Transverse colon (tissue), 4 donors: ENCODE results near the gene ADGRG3. TPM values are rescaled to one million over a fixed set of nuclear protein-coding genes. Genes with fewer than 3 reads are reported as not detected.

ENCODE experiments used
- DNase-seq: peaks from one replicate; pipeline ENCODE4 v3.0.0-alpha.2; 2019
- H3K27ac ChIP-seq, 4 donors: fragments of 200-600 bp; sonication (generic); 2 replicates each; pipeline ENCODE4 v1.5.1; 2016 to 2018; ENCODE audit warnings: inconsistent platforms in 4 of 4
- H3K27me3 ChIP-seq: fragments of 200-600 bp; sonication (generic); 2 replicates; pipeline ENCODE4 v1.5.1; 2017; ENCODE audit warnings: inconsistent platforms
- H3K36me3 ChIP-seq, 4 donors: fragments of 200-600 bp; sonication (generic); 2 replicates each; pipeline ENCODE4 v1.5.1; 2017 to 2019; ENCODE audit warnings: inconsistent platforms in 4 of 4
- H3K4me1 ChIP-seq, 4 donors: fragments of 200-600 bp; sonication (generic); 2 replicates each; pipeline ENCODE4 v1.5.1; 2017 to 2020; ENCODE audit warnings: inconsistent platforms in 4 of 4
- H3K4me3 ChIP-seq, 4 donors: fragments of 200-600 bp; sonication (generic); 1 replicate in 1 of 4; 2 replicates in 3 of 4; pipeline versions ENCODE4 v1.5.1 to v1.6.1; 2017 to 2019; ENCODE audit warnings: inconsistent platforms in 4 of 4
- H3K9me3 ChIP-seq, 2 donors: fragments of 200-600 bp; sonication (generic); 2 replicates each; pipeline ENCODE4 v1.5.1; 2017 to 2019; ENCODE audit warnings: inconsistent platforms in 2 of 2
- EP300 ChIP-seq: sonication (generic); formaldehyde crosslinking; IDR thresholded peaks from one replicate; pipeline ENCODE4 v1.6.1; 2017; ENCODE audit warnings: antibody characterized with exemption, low read depth
- POLR2A ChIP-seq: fragments of 450-650 bp; IDR thresholded peaks from one replicate; pipeline ENCODE4 v1.6.1; 2016; ENCODE audit warnings: antibody characterized with exemption, mild to moderate bottlenecking, moderate library complexity
- POLR2AphosphoS5 ChIP-seq, 3 donors: sonication (generic); formaldehyde crosslinking; IDR thresholded peaks; one replicate each; pipeline ENCODE4 v1.6.1; 2016; ENCODE audit warnings: antibody characterized with exemption in 3 of 3
- WGBS, 2 donors: methylation state at CpG; one replicate each; pipeline ENCODE4 v1.1.5; 2018; ENCODE audit warnings: low coverage in 1 of 2; 5-methylcytosine and 5-hydroxymethylcytosine counted together
- in situ Hi-C, 4 donors: fragments of 200-750 bp; cut with MboI; loops; one replicate each; pipeline versions ENCODE4 v1.15.0 to v1.15.1; 2017; ENCODE audit warnings: low sequenced_read_pairs in 3 of 4, low pct_ligation_motif_present in 1 of 4, low pct_unique_long_range_greater_than_20kb in 1 of 4
- intact Hi-C: fragments of 100-400 bp; cut with DNase I; formaldehyde crosslinking; loops from one replicate; pipeline ENCODE4 v1.15.1; 2023; ENCODE audit warnings: low total_unique reads
- total RNA-seq, 4 donors: library from RNA; depleted of rRNA; stranded (reverse); fragments of >200 nt; gene quantifications; one replicate each; pipeline ENCODE4 v1.1.0, GENCODE V29; 2016
- TF ChIP-seq, protein P1 (sequence below), 5 experiments: fragments of 200-600 bp in 3 of 5; fragments of 450-650 bp in 2 of 5; sonication (generic) in 3 of 5; IDR thresholded peaks; 1 replicate in 2 of 5; 2 replicates in 3 of 5; pipeline ENCODE4 v1.5.1; 2016 to 2017; ENCODE audit warnings: antibody characterized with exemption in 5 of 5, inconsistent platforms in 3 of 5, mild to moderate bottlenecking in 2 of 5, moderate library complexity in 1 of 5

Gene ADGRG3
- total RNA-seq, 4 donors from 2014 or later, result 1.5 to 2.7 (median 2.2) TPM; not detected in 1

DNA sequence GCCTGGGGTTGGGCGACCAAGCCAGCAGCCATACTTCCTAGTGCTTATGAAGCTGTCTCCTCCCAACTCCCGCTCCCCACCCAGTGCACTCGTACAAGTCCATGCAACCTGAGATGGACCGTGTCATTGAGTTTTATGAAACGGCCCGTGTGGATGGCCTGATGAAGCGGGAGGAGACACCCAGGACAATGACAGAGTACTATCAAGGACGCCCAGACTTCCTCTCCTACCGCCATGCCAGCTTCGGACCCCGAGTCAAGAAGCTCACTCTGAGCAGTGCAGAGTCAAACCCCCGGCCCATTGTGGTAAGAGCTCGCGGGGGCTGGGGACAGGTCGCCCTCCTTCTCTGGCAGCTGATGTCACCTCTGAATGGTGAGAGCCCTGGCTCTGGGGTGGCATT, 56.4 kb downstream of the ADGRG3 start:
- intact Hi-C loops, result no loop called here

GRCh38 chr16:57725151-57725550, 57.0 kb downstream of the ADGRG3 start:
- Histone ChIP-seq H3K27me3 (no peaks in the 10 kb centered on the region), H3K4me3 (no peak overlapping the region), H3K4me1 (no peaks in the 10 kb centered on the region), H3K9me3 (no peaks in the 10 kb centered on the region), H3K36me3 (no peaks in the 10 kb centered on the region), H3K27ac (no peak overlapping the region)
- intact Hi-C loops (no loop called here), in situ Hi-C loops (no loop called here)
- TF ChIP-seq EP300 (no peak), POLR2AphosphoS5 (IDR thresholded peaks at IDR 0.05) (no peak)
- no peak for DNase-seq
- WGBS, 2 donors, result 39% methylated on average over 5 of the region's 5 CpGs; no CpG with 5 or more reads in 1 of the 2 donors

More for the DNA sequence above, 56.4 kb downstream of the ADGRG3 start:
- Histone ChIP-seq H3K4me1 (no peaks in the 10 kb centered on the region), H3K4me3 (no peak overlapping the region), H3K27me3 (no peaks in the 10 kb centered on the region), H3K36me3 (no peaks in the 10 kb centered on the region), H3K27ac (no peak overlapping the region), H3K9me3 (no peaks in the 10 kb centered on the region)
- DNase-seq, result no peak
- in situ Hi-C loops, result no loop called here
- 80% methylated on average over 15 of the region's 15 CpGs; no CpG with 5 or more reads in 1 of the 2 donors for WGBS, 2 donors
- TF ChIP-seq, protein P1, sequence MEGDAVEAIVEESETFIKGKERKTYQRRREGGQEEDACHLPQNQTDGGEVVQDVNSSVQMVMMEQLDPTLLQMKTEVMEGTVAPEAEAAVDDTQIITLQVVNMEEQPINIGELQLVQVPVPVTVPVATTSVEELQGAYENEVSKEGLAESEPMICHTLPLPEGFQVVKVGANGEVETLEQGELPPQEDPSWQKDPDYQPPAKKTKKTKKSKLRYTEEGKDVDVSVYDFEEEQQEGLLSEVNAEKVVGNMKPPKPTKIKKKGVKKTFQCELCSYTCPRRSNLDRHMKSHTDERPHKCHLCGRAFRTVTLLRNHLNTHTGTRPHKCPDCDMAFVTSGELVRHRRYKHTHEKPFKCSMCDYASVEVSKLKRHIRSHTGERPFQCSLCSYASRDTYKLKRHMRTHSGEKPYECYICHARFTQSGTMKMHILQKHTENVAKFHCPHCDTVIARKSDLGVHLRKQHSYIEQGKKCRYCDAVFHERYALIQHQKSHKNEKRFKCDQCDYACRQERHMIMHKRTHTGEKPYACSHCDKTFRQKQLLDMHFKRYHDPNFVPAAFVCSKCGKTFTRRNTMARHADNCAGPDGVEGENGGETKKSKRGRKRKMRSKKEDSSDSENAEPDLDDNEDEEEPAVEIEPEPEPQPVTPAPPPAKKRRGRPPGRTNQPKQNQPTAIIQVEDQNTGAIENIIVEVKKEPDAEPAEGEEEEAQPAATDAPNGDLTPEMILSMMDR (IDR thresholded peaks at IDR 0.05), result no peak
- TF ChIP-seq POLR2AphosphoS5 (IDR thresholded peaks at IDR 0.05), result no peak
- TF ChIP-seq POLR2A, result no peak
- no peak for TF ChIP-seq EP300

DNA sequence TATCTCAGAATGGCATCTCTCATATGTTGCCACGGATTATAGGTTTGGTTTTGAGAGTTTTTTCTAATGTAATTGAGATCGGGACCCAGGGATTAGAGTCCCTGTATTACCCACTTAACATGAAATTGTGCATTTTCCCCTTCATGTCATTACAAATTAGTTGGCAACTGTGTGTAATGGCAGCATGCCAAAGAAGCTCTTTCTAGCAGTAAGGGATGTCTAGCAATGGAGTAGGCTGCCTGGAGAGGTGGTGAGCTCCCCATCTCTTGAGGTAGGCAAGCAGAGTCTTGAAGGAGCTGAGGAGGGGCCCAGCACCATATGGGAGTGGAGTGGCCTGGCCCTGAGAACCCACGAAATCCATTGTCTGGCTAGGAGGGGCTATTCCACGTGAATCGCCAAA, 57.4 kb downstream of the ADGRG3 start:
- H3K9me3 ChIP-seq, result no peaks in the 10 kb centered on the region
- no peak overlapping the region for H3K27ac ChIP-seq
- in situ Hi-C loops (no loop called here), intact Hi-C loops (no loop called here)
- WGBS, 2 donors, result 51 to 67% methylated on average over 2 to 5 of the region's 5 CpGs
- H3K36me3 ChIP-seq, result no peaks in the 10 kb centered on the region
- no peak overlapping the region for H3K4me3 ChIP-seq
- no peaks in the 10 kb centered on the region for H3K4me1 ChIP-seq
- H3K27me3 ChIP-seq, result no peaks in the 10 kb centered on the region
- TF ChIP-seq POLR2AphosphoS5 (IDR thresholded peaks at IDR 0.05), result no peak
- DNase-seq, result no peak

GRCh38 chr16:57725976-57726375, 57.9 kb downstream of the ADGRG3 start:
- Histone ChIP-seq H3K36me3 (no peaks in the 10 kb centered on the region), H3K27me3 (no peaks in the 10 kb centered on the region), H3K4me1 (no peaks in the 10 kb centered on the region), H3K27ac (no peak overlapping the region), H3K9me3 (no peaks in the 10 kb centered on the region), H3K4me3 (no peak overlapping the region)
- TF ChIP-seq, protein P1 (IDR thresholded peaks at IDR 0.05), result no peak
- no peak for TF ChIP-seq EP300
- TF ChIP-seq POLR2A, result no peak
- 91% methylated on average over 30 of the region's 30 CpGs; no CpG with 5 or more reads in 1 of the 2 donors for WGBS, 2 donors
- intact Hi-C loops, result no loop called here
- DNase-seq, result no peak
- in situ Hi-C loops, result no loop called here

- TF ChIP-seq POLR2A, result no peak
- TF ChIP-seq, protein P1 (IDR thresholded peaks at IDR 0.05), result no peak
- TF ChIP-seq POLR2AphosphoS5 (IDR thresholded peaks at IDR 0.05), result no peak
- TF ChIP-seq EP300, result no peak
- Histone ChIP-seq H3K27ac (no peak overlapping the region), H3K9me3 (no peaks in the 10 kb centered on the region), H3K4me1 (no peaks in the 10 kb centered on the region), H3K36me3 (no peaks in the 10 kb centered on the region), H3K27me3 (no peaks in the 10 kb centered on the region), H3K4me3 (no peak overlapping the region)
- DNase-seq, result no peak
- in situ Hi-C loops (no loop called here), intact Hi-C loops (no loop called here)
- 76% methylated on average over 7 of the region's 7 CpGs; no CpG with 5 or more reads in 1 of the 2 donors for WGBS, 2 donors
These were observed 58.4 kb downstream of the ADGRG3 start for GRCh38 chr16:57726433-57726947.
